ENCODE data around the gene HK1. TPM values are rescaled to one million over a fixed set of nuclear protein-coding genes. Genes with fewer than 3 reads are reported as not detected.

Gene HK1
- total and polyA plus RNA-seq, 2 donors (not counting 1 experiment from before 2014, with no cell fraction given), result 24.7 to 40.8 TPM

DNA sequence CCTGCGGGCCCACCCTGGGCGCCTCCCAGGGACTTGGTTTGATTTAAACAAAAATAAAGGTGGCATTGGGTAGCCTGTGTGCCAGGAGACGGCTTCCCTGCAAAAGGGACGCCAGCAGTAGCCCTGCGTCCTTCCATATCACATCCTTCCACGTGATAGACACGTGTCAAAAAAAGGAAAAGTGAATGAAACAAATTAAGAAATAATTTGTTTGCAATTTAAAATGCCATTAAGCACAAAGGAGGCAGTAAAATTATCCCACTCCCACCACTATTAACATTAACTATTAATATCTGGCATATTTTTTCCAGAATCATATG is 130.8 kb downstream of the HK1 start:
- no peak for TF ChIP-seq EZH2 (IDR thresholded peaks at IDR 0.05; ENCODE audit: borderline replicate concordance, insufficient read depth, low read depth, low read length, poor library complexity, severe bottlenecking)
- TF ChIP-seq, protein P1, sequence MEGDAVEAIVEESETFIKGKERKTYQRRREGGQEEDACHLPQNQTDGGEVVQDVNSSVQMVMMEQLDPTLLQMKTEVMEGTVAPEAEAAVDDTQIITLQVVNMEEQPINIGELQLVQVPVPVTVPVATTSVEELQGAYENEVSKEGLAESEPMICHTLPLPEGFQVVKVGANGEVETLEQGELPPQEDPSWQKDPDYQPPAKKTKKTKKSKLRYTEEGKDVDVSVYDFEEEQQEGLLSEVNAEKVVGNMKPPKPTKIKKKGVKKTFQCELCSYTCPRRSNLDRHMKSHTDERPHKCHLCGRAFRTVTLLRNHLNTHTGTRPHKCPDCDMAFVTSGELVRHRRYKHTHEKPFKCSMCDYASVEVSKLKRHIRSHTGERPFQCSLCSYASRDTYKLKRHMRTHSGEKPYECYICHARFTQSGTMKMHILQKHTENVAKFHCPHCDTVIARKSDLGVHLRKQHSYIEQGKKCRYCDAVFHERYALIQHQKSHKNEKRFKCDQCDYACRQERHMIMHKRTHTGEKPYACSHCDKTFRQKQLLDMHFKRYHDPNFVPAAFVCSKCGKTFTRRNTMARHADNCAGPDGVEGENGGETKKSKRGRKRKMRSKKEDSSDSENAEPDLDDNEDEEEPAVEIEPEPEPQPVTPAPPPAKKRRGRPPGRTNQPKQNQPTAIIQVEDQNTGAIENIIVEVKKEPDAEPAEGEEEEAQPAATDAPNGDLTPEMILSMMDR (IDR thresholded peaks at IDR 0.05), result no peak
- WGBS (ENCODE audit: insufficient coverage), result 0% methylated on average over 1 of the region's 7 CpGs
- H3K9me3 Mint-ChIP-seq (ENCODE audit: insufficient read depth), result no peaks in the 10 kb centered on the region
- peak overlapping the region; percentile 67 to 73 for H3K27ac ChIP-seq (ENCODE audit: low read length in 2 of 2)
- peaks cover 3% of the 10 kb centered on the region for H3K27me3 Mint-ChIP-seq
- no peaks in the 10 kb centered on the region for H4K20me1 ChIP-seq (ENCODE audit: control insufficient read depth, insufficient read depth, low read length, poor library complexity, severe bottlenecking)
- peak overlapping the region in 3 of 5 experiments; percentile 32 to 55 (median 43) for H3K4me3 ChIP-seq (ENCODE audit: control extremely low read depth in 1 of 5, extremely low read depth in 1 of 5, insufficient read depth in 1 of 5, low read depth in 2 of 5, low read length in 4 of 5)
- H3K4me2 ChIP-seq (replicated peaks; ENCODE audit: low read depth, low read length, poor library complexity, severe bottlenecking), result peak overlapping the region; percentile 72
- H3K4me1 ChIP-seq (ENCODE audit: control insufficient read depth in 2 of 2, insufficient read depth in 2 of 2, low read length in 2 of 2), result peaks cover 21 to 39% of the 10 kb centered on the region in 2 donors
- ChIA-PET POLR2A (no interaction called here), CTCF (interaction anchor here (0.6 to 2.2 kb wide), 3 partner anchors 13 to 172 kb away, joined by 3 to 28 read pairs (median 5); no protein-coding TSS in a partner anchor)
- intact Hi-C loops (cut with micrococcal nuclease), result loop anchor here (1.0 to 5.0 kb wide), 4 partner anchors 230 to 738 kb away; partner anchors contain the start of genes CCAR1, KIFBP and TYSND1
- H3K9me3 ChIP-seq (ENCODE audit: control extremely low read depth in 1 of 3, control insufficient read depth in 2 of 3, insufficient read depth in 1 of 3, low read length in 2 of 3), result peaks cover 0 to 9% (median 0%) of the 10 kb centered on the region in 3 donors
- peaks cover 0 to 4% (median 1%) of the 10 kb centered on the region in 4 experiments for H3K27me3 ChIP-seq (replicated peaks in 1 of 4; ENCODE audit: control extremely low read depth in 1 of 4, control insufficient read depth in 3 of 4, insufficient read depth in 4 of 4, low read length in 3 of 4)
- peak overlapping the region; percentile 66 for H2AFZ ChIP-seq (ENCODE audit: insufficient read depth, low read depth, low read length, poor library complexity, severe bottlenecking)
- peak overlapping the region; percentile 89 for H3K27ac Mint-ChIP-seq
- DNase-seq (no peak), ATAC-seq (ENCODE audit: low read depth) (no peak)
- no peaks in the 10 kb centered on the region for H3K36me3 ChIP-seq (replicated peaks in 1 of 2; ENCODE audit: control extremely low read depth in 1 of 2, control insufficient read depth in 1 of 2, extremely low read depth in 1 of 2, insufficient read depth in 2 of 2, low read length in 1 of 2)
- H3K4me1 Mint-ChIP-seq, result peaks cover 27% of the 10 kb centered on the region
- H3K79me2 ChIP-seq (ENCODE audit: control insufficient read depth, insufficient read depth, low read length), result no peaks in the 10 kb centered on the region
- peak overlapping the region; percentile 45 for H3K9ac ChIP-seq (ENCODE audit: low read length)
- peak overlapping the region; percentile 81 for H3K4me3 Mint-ChIP-seq

DNA sequence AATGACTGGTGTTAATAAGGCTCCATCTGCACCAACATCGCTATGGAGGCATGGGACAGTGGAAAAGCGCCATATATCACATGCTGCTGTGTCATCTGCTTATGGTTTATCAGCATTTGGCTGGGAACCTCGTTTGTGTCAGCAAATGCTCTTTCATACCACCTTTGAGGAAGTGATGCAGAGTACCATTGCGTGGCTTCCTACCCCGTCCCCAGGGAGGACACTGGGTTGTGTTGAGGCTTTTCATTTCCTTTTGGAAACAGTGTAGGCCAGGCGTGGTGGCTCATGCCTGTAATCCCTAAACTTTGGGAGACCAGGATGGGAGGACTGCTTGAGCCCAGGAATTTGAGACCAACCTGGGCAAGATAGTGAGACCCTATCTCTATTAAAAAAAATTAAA is 131.7 kb downstream of the HK1 start:
- CTCF ChIA-PET, result no interaction called here
- no peak overlapping the region for H3K9ac ChIP-seq (ENCODE audit: low read length)
- H3K27ac Mint-ChIP-seq, result peak overlapping the region; percentile 88

More for the DNA sequence above, 131.7 kb downstream of the HK1 start:
- TF ChIP-seq EZH2 (IDR thresholded peaks at IDR 0.05; ENCODE audit: borderline replicate concordance, insufficient read depth, low read depth, low read length, poor library complexity, severe bottlenecking), result no peak
- TF ChIP-seq, protein P1 (IDR thresholded peaks at IDR 0.05), result no peak
- ATAC-seq (ENCODE audit: low read depth) (peak; percentile 45), DNase-seq (peak; percentile 90)
- Mint-ChIP-seq H3K4me1 (peaks cover 27% of the 10 kb centered on the region), H3K9me3 (ENCODE audit: insufficient read depth) (no peaks in the 10 kb centered on the region), H3K4me3 (peak overlapping the region; percentile 61), H3K27me3 (peaks cover 8% of the 10 kb centered on the region)
- intact Hi-C loops (cut with micrococcal nuclease), result loop anchor here (1.0 to 5.0 kb wide), 4 partner anchors 231 to 737 kb away; partner anchors contain the start of genes CCAR1, KIFBP and TYSND1
- H3K27me3 ChIP-seq (replicated peaks in 1 of 4; ENCODE audit: control extremely low read depth in 1 of 4, control insufficient read depth in 3 of 4, insufficient read depth in 4 of 4, low read length in 3 of 4), result peaks cover 0 to 4% (median 1%) of the 10 kb centered on the region in 4 experiments
- no peaks in the 10 kb centered on the region for H4K20me1 ChIP-seq (ENCODE audit: control insufficient read depth, insufficient read depth, low read length, poor library complexity, severe bottlenecking)
- H3K4me2 ChIP-seq (replicated peaks; ENCODE audit: low read depth, low read length, poor library complexity, severe bottlenecking), result peak overlapping the region; percentile 27
- H3K4me3 ChIP-seq (ENCODE audit: control extremely low read depth in 1 of 5, extremely low read depth in 1 of 5, insufficient read depth in 1 of 5, low read depth in 2 of 5, low read length in 4 of 5), result no peak overlapping the region
- no peaks in the 10 kb centered on the region for H3K79me2 ChIP-seq (ENCODE audit: control insufficient read depth, insufficient read depth, low read length)
- H3K36me3 ChIP-seq (replicated peaks in 1 of 2; ENCODE audit: control extremely low read depth in 1 of 2, control insufficient read depth in 1 of 2, extremely low read depth in 1 of 2, insufficient read depth in 2 of 2, low read length in 1 of 2), result no peaks in the 10 kb centered on the region
- peaks cover 0 to 9% (median 0%) of the 10 kb centered on the region in 3 donors for H3K9me3 ChIP-seq (ENCODE audit: control extremely low read depth in 1 of 3, control insufficient read depth in 2 of 3, insufficient read depth in 1 of 3, low read length in 2 of 3)
- peak overlapping the region; percentile 40 to 67 for H3K27ac ChIP-seq (ENCODE audit: low read length in 2 of 2)
- WGBS (ENCODE audit: insufficient coverage), result 29% methylated on average over 5 of the region's 6 CpGs
- peaks cover 21 to 39% of the 10 kb centered on the region in 2 donors for H3K4me1 ChIP-seq (ENCODE audit: control insufficient read depth in 2 of 2, insufficient read depth in 2 of 2, low read length in 2 of 2)
- POLR2A ChIA-PET, result interaction anchor here (0.6 to 0.7 kb wide), 2 partner anchors 321 to 1003 kb away, joined by 6 to 8 read pairs; no protein-coding TSS in a partner anchor
- H2AFZ ChIP-seq (ENCODE audit: insufficient read depth, low read depth, low read length, poor library complexity, severe bottlenecking), result no peak overlapping the region
